GM18870 (cell line): ENCODE data around the gene SLC25A18.
A peak's percentile ranks its signal among the peaks of the same experiment; 100 is the strongest.
"Not testable (repeated sequence)": the region's sequence is repeated elsewhere in the genome, so short reads cannot be mapped to it uniquely, and the experiment has no call there.

Source experiments
- ATAC-seq: cut with Tn5 transposase; IDR thresholded peaks from one replicate; pipeline ENCODE4 v1.9.1; 2021; ENCODE audit warnings: moderate library complexity; ENCODE audit not compliant: unreplicated experiment

Gene SLC25A18

GRCh38 chr22:17603668-17604067, 40.4 kb downstream of the SLC25A18 start:
- ATAC-seq = no peak

GRCh38 chr22:17606496-17606895, 43.2 kb downstream of the SLC25A18 start:
- ATAC-seq = no peak

- ATAC-seq = no peak
Measured at GRCh38 chr22:17607891-17608521, 44.7 kb downstream of the SLC25A18 start.

GRCh38 chr22:17612057-17612456, 48.8 kb downstream of the SLC25A18 start:
- ATAC-seq = no peak

- ATAC-seq = no peak
Measured at GRCh38 chr22:17613280-17613679, 50.0 kb downstream of the SLC25A18 start.

- ATAC-seq = no peak
Measured at GRCh38 chr22:17627961-17628405, 64.7 kb downstream of the SLC25A18 start.

GRCh38 chr22:17628406-17629172, 65.3 kb downstream of the SLC25A18 start, which contains the start of gene ATP6V1E1:
TSS of gene ATP6V1E1 (minus strand) at chr22:17628749. CDS start at chr22:17628635, 114 bp downstream.
- ATAC-seq = peak; percentile 97

- no peak for ATAC-seq
Measured at GRCh38 chr22:17629173-17629489, 65.8 kb downstream of the SLC25A18 start.

GRCh38 chr22:17629641-17630040, 66.3 kb downstream of the SLC25A18 start:
- ATAC-seq = no peak

- ATAC-seq = no peak
Measured at GRCh38 chr22:17631076-17631565, 67.8 kb downstream of the SLC25A18 start.

GRCh38 chr22:17633217-17633997, 70.1 kb downstream of the SLC25A18 start:
- no peak for ATAC-seq

GRCh38 chr22:17633998-17634323, 70.7 kb downstream of the SLC25A18 start:
- no peak for ATAC-seq

- ATAC-seq = no peak
Measured at GRCh38 chr22:17634696-17635095, 71.4 kb downstream of the SLC25A18 start.

GRCh38 chr22:17636850-17637249, 73.6 kb downstream of the SLC25A18 start:
- not testable (repeated sequence) for ATAC-seq

GRCh38 chr22:17637490-17638181, 74.3 kb downstream of the SLC25A18 start:
- ATAC-seq = no peak

- peak; percentile 24 for ATAC-seq
Measured at GRCh38 chr22:17638182-17638431, 74.8 kb downstream of the SLC25A18 start.

GRCh38 chr22:17638432-17639246, 75.3 kb downstream of the SLC25A18 start, which contains the start of gene BCL2L13:
TSS of gene BCL2L13 (plus strand) at chr22:17638757. CDS start at chr22:17655712, 16,955 bp downstream.
- peak; percentile 74 for ATAC-seq

- no peak for ATAC-seq
Measured at GRCh38 chr22:17639247-17639741, 76.0 kb downstream of the SLC25A18 start.
